Mesothelial cell of epicardium (in vitro differentiated cells): Measurements from ENCODE around the gene DAO. TPM values are rescaled to one million over a fixed set of nuclear protein-coding genes. Genes with fewer than 3 reads are reported as not detected.
"Not testable (repeated sequence)": the region's sequence is repeated elsewhere in the genome, so short reads cannot be mapped to it uniquely, and the experiment has no call there.

Experiments used
- DNase-seq, 2 experiments: peaks; one replicate each; pipeline ENCODE4 v3.0.0; 2021; ENCODE audit warnings: low spot score in 2 of 2; ENCODE audit not compliant: unreplicated experiment in 2 of 2
- H3K27ac Mint-ChIP-seq: 2 replicates; pipeline ENCODE4 v1.8.0; 2021; ENCODE audit warnings: mixed read lengths
- H3K27me3 Mint-ChIP-seq: 2 replicates; pipeline ENCODE4 v1.8.0; 2021; ENCODE audit warnings: low read depth, mixed read lengths
- H3K36me3 Mint-ChIP-seq: 2 replicates; pipeline ENCODE4 v1.8.0; 2021; ENCODE audit warnings: mixed read lengths
- H3K4me1 Mint-ChIP-seq: 2 replicates; pipeline ENCODE4 v1.8.0; 2021; ENCODE audit warnings: mixed read lengths
- H3K4me3 Mint-ChIP-seq: 2 replicates; pipeline ENCODE4 v1.8.0; 2021; ENCODE audit warnings: mild to moderate bottlenecking, moderate library complexity, mixed read lengths
- H3K9me3 Mint-ChIP-seq: 2 replicates; pipeline ENCODE4 v1.8.0; 2021; ENCODE audit warnings: mixed read lengths
- total RNA-seq: library from RNA; stranded (reverse); gene quantifications from 3 replicates; pipeline ENCODE4 v1.2.1, GENCODE V29; 2021
- TF ChIP-seq, protein P1 (sequence below): fragments of 200-600 bp; sonication (generic); IDR thresholded peaks from one replicate; pipeline ENCODE4 v1.5.0; 2021; ENCODE audit warnings: antibody characterized with exemption; ENCODE audit not compliant: unreplicated experiment

Gene DAO
- total RNA-seq, 1 donor from 2014 or later, result not detected

GRCh38 chr12:108856170-108856427 is 23.8 kb upstream of the DAO start:
- no peaks in the 10 kb centered on the region for H3K9me3 Mint-ChIP-seq
- H3K27me3 Mint-ChIP-seq, result peaks cover 2% of the 10 kb centered on the region
- H3K36me3 Mint-ChIP-seq, result peaks cover 20% of the 10 kb centered on the region
- H3K4me3 Mint-ChIP-seq, result peak overlapping the region; percentile 85
- H3K4me1 Mint-ChIP-seq, result peaks cover 52% of the 10 kb centered on the region
- peak overlapping the region; percentile 96 for H3K27ac Mint-ChIP-seq
- no peak for DNase-seq
- TF ChIP-seq, protein P1, sequence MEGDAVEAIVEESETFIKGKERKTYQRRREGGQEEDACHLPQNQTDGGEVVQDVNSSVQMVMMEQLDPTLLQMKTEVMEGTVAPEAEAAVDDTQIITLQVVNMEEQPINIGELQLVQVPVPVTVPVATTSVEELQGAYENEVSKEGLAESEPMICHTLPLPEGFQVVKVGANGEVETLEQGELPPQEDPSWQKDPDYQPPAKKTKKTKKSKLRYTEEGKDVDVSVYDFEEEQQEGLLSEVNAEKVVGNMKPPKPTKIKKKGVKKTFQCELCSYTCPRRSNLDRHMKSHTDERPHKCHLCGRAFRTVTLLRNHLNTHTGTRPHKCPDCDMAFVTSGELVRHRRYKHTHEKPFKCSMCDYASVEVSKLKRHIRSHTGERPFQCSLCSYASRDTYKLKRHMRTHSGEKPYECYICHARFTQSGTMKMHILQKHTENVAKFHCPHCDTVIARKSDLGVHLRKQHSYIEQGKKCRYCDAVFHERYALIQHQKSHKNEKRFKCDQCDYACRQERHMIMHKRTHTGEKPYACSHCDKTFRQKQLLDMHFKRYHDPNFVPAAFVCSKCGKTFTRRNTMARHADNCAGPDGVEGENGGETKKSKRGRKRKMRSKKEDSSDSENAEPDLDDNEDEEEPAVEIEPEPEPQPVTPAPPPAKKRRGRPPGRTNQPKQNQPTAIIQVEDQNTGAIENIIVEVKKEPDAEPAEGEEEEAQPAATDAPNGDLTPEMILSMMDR, result no peak

- Mint-ChIP-seq H3K27me3 (peaks cover 2% of the 10 kb centered on the region), H3K4me1 (peaks cover 47% of the 10 kb centered on the region), H3K36me3 (peaks cover 17% of the 10 kb centered on the region), H3K9me3 (no peaks in the 10 kb centered on the region), H3K27ac (peak overlapping the region; percentile 96), H3K4me3 (peak overlapping the region; percentile 85)
- peak in 1 of 2 experiments; percentile 47 for DNase-seq
- TF ChIP-seq, protein P1, result no peak
Observed at GRCh38 chr12:108856428-108857157, 23.3 kb upstream of the DAO start.

- no peak for DNase-seq
- Mint-ChIP-seq H3K27ac (peak overlapping the region; percentile 96), H3K9me3 (no peaks in the 10 kb centered on the region), H3K27me3 (peaks cover 2% of the 10 kb centered on the region), H3K4me1 (peaks cover 46% of the 10 kb centered on the region), H3K36me3 (peaks cover 14% of the 10 kb centered on the region), H3K4me3 (peak overlapping the region; percentile 85)
- TF ChIP-seq, protein P1, result no peak
Observed at GRCh38 chr12:108857158-108857407, 22.8 kb upstream of the DAO start.

- DNase-seq, result no peak
- TF ChIP-seq, protein P1, result no peak
- Mint-ChIP-seq H3K4me3 (peak overlapping the region; percentile 83), H3K9me3 (peaks cover 4% of the 10 kb centered on the region), H3K36me3 (peaks cover 8% of the 10 kb centered on the region), H3K27ac (peak overlapping the region; percentile 80), H3K27me3 (peaks cover 2% of the 10 kb centered on the region), H3K4me1 (peaks cover 38% of the 10 kb centered on the region)
Observed at GRCh38 chr12:108858311-108859074, 21.4 kb upstream of the DAO start.

DNA sequence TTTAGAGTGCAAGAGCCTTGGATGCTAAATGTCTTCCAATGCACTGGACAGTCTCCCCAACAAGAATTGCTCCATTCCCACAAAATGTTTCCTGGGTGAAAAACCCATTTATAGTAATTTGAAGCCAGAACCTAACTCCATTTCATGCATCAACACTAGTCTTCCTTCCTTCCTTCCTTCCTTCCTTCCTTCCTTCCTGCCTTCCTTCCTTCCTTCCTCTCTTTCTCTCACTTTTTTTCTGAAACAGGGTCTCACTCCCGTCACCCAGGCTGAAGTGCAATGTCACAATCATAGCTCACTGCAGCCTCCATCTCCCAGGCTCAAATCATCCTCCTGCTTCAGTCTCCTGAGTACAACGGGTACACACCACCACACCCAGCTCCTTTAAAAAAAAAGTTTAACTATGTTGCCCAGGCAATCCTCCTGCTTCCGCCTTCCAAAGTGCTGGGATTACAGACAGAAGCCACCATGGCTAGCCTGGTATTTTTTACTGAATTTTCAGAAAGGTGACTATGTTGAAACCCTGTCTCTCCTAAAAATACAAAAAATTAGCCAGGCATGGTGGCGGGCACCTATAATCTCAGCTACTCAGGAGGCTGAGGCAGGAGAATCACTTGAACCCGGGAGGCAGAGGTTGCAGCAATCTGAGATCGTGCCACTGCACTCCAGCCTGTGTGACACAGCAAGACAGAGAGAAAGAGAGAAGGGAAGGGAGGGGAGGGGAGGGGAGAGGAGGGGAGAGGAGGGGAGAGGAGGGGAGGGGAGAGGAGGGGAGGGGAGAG is 20.6 kb upstream of the DAO start:
- not testable (repeated sequence) for H3K27ac Mint-ChIP-seq, DNase-seq, H3K27me3 Mint-ChIP-seq, H3K36me3 Mint-ChIP-seq, H3K9me3 Mint-ChIP-seq
- peak overlapping the region; percentile 83 for H3K4me3 Mint-ChIP-seq
- peaks cover 35% of the 10 kb centered on the region for H3K4me1 Mint-ChIP-seq

GRCh38 chr12:108859923-108860291 is 20.0 kb upstream of the DAO start:
- Mint-ChIP-seq H3K4me1 (peaks cover 33% of the 10 kb centered on the region), H3K4me3 (no peak overlapping the region), H3K27me3 (peaks cover 2% of the 10 kb centered on the region), H3K27ac (no peak overlapping the region), H3K9me3 (peaks cover 4% of the 10 kb centered on the region), H3K36me3 (peaks cover 3% of the 10 kb centered on the region)
- TF ChIP-seq, protein P1, result no peak
- DNase-seq, result no peak
